ENCODE data around the gene NUP210. TPM values are rescaled to one million over a fixed set of nuclear protein-coding genes. Genes with fewer than 3 reads are reported as not detected.

The NUP210 gene
- total RNA-seq, 4 donors from 2014 or later, result 3.1 to 15.4 (median 5.0) TPM

DNA sequence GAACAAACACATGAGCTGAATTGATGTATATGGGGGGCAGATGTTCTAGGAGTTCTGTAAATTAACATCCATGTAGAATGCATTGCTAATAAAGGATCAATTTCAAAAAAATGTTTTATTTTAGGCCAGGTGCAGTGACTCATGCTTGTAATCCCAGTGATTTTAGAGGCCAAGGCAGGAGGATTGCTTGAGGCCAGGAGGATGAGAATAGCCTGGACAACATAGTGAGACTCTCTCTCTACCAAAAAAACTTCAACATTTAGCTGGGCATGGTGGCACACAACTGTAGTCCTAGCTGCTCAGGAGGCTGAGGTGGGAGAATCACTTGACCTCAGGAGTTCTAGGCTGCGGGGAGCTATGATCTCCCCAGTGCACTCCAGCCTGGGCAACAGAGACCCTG, 6.5 kb upstream of the NUP210 start:
- WGBS, result 88% methylated on average over 1 of the region's 1 CpG
- no peak overlapping the region for H3K4me3 ChIP-seq
- DNase-seq (ENCODE audit: low spot score in 2 of 2), result no peak

DNA sequence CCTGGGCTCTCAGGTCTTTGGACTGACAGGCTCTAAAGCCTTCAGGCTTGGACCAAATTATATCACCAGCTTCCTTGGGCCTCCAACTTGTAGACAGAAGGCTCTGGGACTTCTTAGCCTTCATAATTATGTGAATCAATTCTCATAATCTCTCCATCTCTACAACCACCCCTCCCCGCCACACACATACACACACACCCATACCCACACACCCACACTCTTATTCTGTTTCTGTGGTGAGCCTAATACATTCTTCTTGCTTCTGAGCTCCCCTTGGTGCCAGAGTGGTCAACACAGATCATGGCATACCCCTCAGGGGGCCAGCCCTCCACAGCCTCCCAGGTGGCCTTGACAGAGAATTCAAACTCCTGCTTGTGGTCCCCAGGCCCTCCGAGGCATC, 5.6 kb upstream of the NUP210 start:
- 92% methylated on average over 2 of the region's 2 CpGs for WGBS
- H3K4me3 ChIP-seq, result no peak overlapping the region
- no peak overlapping the region for H3K27ac ChIP-seq
- no peaks in the 10 kb centered on the region for H3K9me3 ChIP-seq
- H3K27me3 ChIP-seq, result peaks cover 5% of the 10 kb centered on the region
- H3K4me1 ChIP-seq, result peaks cover 4% of the 10 kb centered on the region
- TF ChIP-seq EP300 (IDR thresholded peaks at IDR 0.05), result no peak
- TF ChIP-seq, protein P1, sequence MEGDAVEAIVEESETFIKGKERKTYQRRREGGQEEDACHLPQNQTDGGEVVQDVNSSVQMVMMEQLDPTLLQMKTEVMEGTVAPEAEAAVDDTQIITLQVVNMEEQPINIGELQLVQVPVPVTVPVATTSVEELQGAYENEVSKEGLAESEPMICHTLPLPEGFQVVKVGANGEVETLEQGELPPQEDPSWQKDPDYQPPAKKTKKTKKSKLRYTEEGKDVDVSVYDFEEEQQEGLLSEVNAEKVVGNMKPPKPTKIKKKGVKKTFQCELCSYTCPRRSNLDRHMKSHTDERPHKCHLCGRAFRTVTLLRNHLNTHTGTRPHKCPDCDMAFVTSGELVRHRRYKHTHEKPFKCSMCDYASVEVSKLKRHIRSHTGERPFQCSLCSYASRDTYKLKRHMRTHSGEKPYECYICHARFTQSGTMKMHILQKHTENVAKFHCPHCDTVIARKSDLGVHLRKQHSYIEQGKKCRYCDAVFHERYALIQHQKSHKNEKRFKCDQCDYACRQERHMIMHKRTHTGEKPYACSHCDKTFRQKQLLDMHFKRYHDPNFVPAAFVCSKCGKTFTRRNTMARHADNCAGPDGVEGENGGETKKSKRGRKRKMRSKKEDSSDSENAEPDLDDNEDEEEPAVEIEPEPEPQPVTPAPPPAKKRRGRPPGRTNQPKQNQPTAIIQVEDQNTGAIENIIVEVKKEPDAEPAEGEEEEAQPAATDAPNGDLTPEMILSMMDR (IDR thresholded peaks at IDR 0.05), result no peak
- TF ChIP-seq POLR2AphosphoS5 (IDR thresholded peaks at IDR 0.05), result no peak
- TF ChIP-seq POLR2A (IDR thresholded peaks at IDR 0.05), result no peak
- no peak for DNase-seq (ENCODE audit: low spot score in 2 of 2)
- no peaks in the 10 kb centered on the region for H3K36me3 ChIP-seq

More for the DNA sequence above, 6.5 kb upstream of the NUP210 start:
- no peaks in the 10 kb centered on the region for H3K27me3 ChIP-seq
- no peak overlapping the region for H3K27ac ChIP-seq
- TF ChIP-seq, protein P1 (IDR thresholded peaks at IDR 0.05), result no peak
- TF ChIP-seq POLR2AphosphoS5 (IDR thresholded peaks at IDR 0.05) (no peak), EP300 (IDR thresholded peaks at IDR 0.05) (no peak), POLR2A (IDR thresholded peaks at IDR 0.05) (no peak)
- H3K9me3 ChIP-seq, result no peaks in the 10 kb centered on the region
- H3K36me3 ChIP-seq, result no peaks in the 10 kb centered on the region
- no peaks in the 10 kb centered on the region for H3K4me1 ChIP-seq

GRCh38 chr3:13424865-13425617, 4.9 kb upstream of the NUP210 start:
- TF ChIP-seq EP300 (IDR thresholded peaks at IDR 0.05) (no peak), POLR2AphosphoS5 (IDR thresholded peaks at IDR 0.05) (no peak), POLR2A (IDR thresholded peaks at IDR 0.05) (no peak)
- TF ChIP-seq, protein P1 (IDR thresholded peaks at IDR 0.05), result no peak
- Histone ChIP-seq H3K36me3 (no peaks in the 10 kb centered on the region), H3K9me3 (no peaks in the 10 kb centered on the region), H3K4me3 (no peak overlapping the region), H3K27ac (no peak overlapping the region), H3K4me1 (peaks cover 9% of the 10 kb centered on the region), H3K27me3 (peaks cover 12% of the 10 kb centered on the region)
- 84% methylated on average over 3 of the region's 4 CpGs for WGBS
- no peak for DNase-seq (ENCODE audit: low spot score in 2 of 2)

GRCh38 chr3:13424141-13424844, 4.2 kb upstream of the NUP210 start:
- 72% methylated on average over 3 of the region's 3 CpGs for WGBS
- Histone ChIP-seq H3K4me1 (peaks cover 17% of the 10 kb centered on the region), H3K36me3 (no peaks in the 10 kb centered on the region), H3K4me3 (no peak overlapping the region), H3K27me3 (peaks cover 19% of the 10 kb centered on the region), H3K9me3 (no peaks in the 10 kb centered on the region), H3K27ac (no peak overlapping the region)
- no peak for TF ChIP-seq POLR2A (IDR thresholded peaks at IDR 0.05)
- TF ChIP-seq, protein P1 (IDR thresholded peaks at IDR 0.05), result no peak
- TF ChIP-seq POLR2AphosphoS5 (IDR thresholded peaks at IDR 0.05), result no peak
- no peak for TF ChIP-seq EP300 (IDR thresholded peaks at IDR 0.05)
- DNase-seq (ENCODE audit: low spot score in 2 of 2), result no peak

Measured in suprapubic skin (tissue), 4 donors.